GM18498 (cell line): Measurements from ENCODE around the gene RIC3.
A peak's percentile ranks its signal among the peaks of the same experiment; 100 is the strongest.

Experiments used
- ATAC-seq: cut with Tn5 transposase; IDR thresholded peaks from one replicate; pipeline ENCODE4 v1.9.1; 2021; ENCODE audit warnings: mild to moderate bottlenecking, moderate library complexity; ENCODE audit not compliant: unreplicated experiment

RIC3 gene

GRCh38 chr11:8168485-8169257 lies at the start of gene RIC3:
Gene RIC3, minus strand, starts transcription at chr11:8169025. Its CDS starts 36 bp downstream, at chr11:8168989.
- peak; percentile 79 for ATAC-seq

GRCh38 chr11:8218409-8218808 lies 49.6 kb upstream of the RIC3 start:
- ATAC-seq: no peak

GRCh38 chr11:8217926-8218325 lies 49.1 kb upstream of the RIC3 start:
- ATAC-seq: no peak

- ATAC-seq: no peak
Measured at GRCh38 chr11:8217136-8217535, 48.3 kb upstream of the RIC3 start.

- ATAC-seq: no peak
Measured at GRCh38 chr11:8213376-8213775, 44.6 kb upstream of the RIC3 start.

GRCh38 chr11:8209208-8209807 lies 40.5 kb upstream of the RIC3 start:
- ATAC-seq: peak; percentile 44

- ATAC-seq: no peak
Measured at GRCh38 chr11:8207080-8208000, 38.5 kb upstream of the RIC3 start.

- no peak for ATAC-seq
Measured at GRCh38 chr11:8206251-8207079, 37.6 kb upstream of the RIC3 start.

- ATAC-seq: no peak
Measured at GRCh38 chr11:8205566-8205965, 36.7 kb upstream of the RIC3 start.

GRCh38 chr11:8204596-8204995 lies 35.8 kb upstream of the RIC3 start:
- no peak for ATAC-seq

GRCh38 chr11:8204025-8204424 lies 35.2 kb upstream of the RIC3 start:
- no peak for ATAC-seq

GRCh38 chr11:8203414-8203715 lies 34.5 kb upstream of the RIC3 start:
- no peak for ATAC-seq

- ATAC-seq: no peak
Measured at GRCh38 chr11:8202516-8203413, 33.9 kb upstream of the RIC3 start.

- ATAC-seq: peak; percentile 83
Measured at GRCh38 chr11:8201644-8202365, 33.0 kb upstream of the RIC3 start.

- ATAC-seq: no peak
Measured at GRCh38 chr11:8199676-8200075, 30.9 kb upstream of the RIC3 start.

GRCh38 chr11:8196749-8197148 lies 27.9 kb upstream of the RIC3 start:
- ATAC-seq: no peak

- ATAC-seq: no peak
Measured at GRCh38 chr11:8194956-8195355, 26.1 kb upstream of the RIC3 start.

GRCh38 chr11:8192896-8193209 lies 24.0 kb upstream of the RIC3 start:
- no peak for ATAC-seq
